Heart left ventricle (tissue), 16 donors: ENCODE results near the gene MEN1. TPM values are rescaled to one million over a fixed set of nuclear protein-coding genes. Genes with fewer than 3 reads are reported as not detected.

ENCODE experiments used
- ATAC-seq, 4 donors: fragments of 200-7000 bp; cut with Tn5 transposase; one replicate each; pipeline ENCODE4 v1.9.1; 2020 to 2022; ENCODE audit warnings: moderate library complexity in 4 of 4, mild to moderate bottlenecking in 3 of 4, moderate number of reproducible peaks in 1 of 4
- DNase-seq, 5 donors: peaks; one replicate each; pipeline ENCODE4 v3.0.0-alpha.2; 2020
- H3K27ac ChIP-seq, 12 donors: fragments of 200-600 bp; sonication (generic) in 4 of 12; one replicate each; pipeline versions ENCODE4 v1.5.0 to v1.8.0; 2016 to 2022; ENCODE audit warnings: mild to moderate bottlenecking in 2 of 12
- H3K27me3 ChIP-seq, 9 donors: fragments of 200-600 bp; sonication (generic) in 2 of 9; one replicate each; pipeline versions ENCODE4 v1.5.1 to v1.8.0; 2016 to 2022; ENCODE audit warnings: mild to moderate bottlenecking in 3 of 9
- H3K36me3 ChIP-seq, 9 donors: fragments of 200-600 bp; sonication (generic) in 2 of 9; one replicate each; pipeline versions ENCODE4 v1.5.0 to v1.8.0; 2018 to 2022; ENCODE audit warnings: mild to moderate bottlenecking in 2 of 9
- H3K4me1 ChIP-seq, 12 donors: fragments of 200-600 bp; sonication (generic) in 4 of 12; one replicate each; pipeline versions ENCODE4 v1.5.0 to v1.8.0; 2016 to 2022; ENCODE audit warnings: mild to moderate bottlenecking in 3 of 12
- H3K4me3 ChIP-seq, 12 donors: fragments of 200-600 bp; sonication (generic) in 4 of 12; one replicate each; pipeline versions ENCODE4 v1.5.0 to v1.8.0; 2017 to 2022; ENCODE audit warnings: mild to moderate bottlenecking in 9 of 12, moderate library complexity in 4 of 12
- H3K9me3 ChIP-seq, 12 donors: fragments of 200-600 bp; sonication (generic) in 4 of 12; one replicate each; pipeline versions ENCODE4 v1.5.0 to v1.8.0; 2016 to 2022; ENCODE audit warnings: mild to moderate bottlenecking in 1 of 12
- CTCF ChIP-seq, 12 donors: fragments of 200-600 bp; sonication (generic) in 4 of 12; IDR thresholded peaks; one replicate each; pipeline versions ENCODE4 v1.5.0 to v1.8.0; 2018 to 2022; ENCODE audit warnings: antibody characterized with exemption in 12 of 12, mild to moderate bottlenecking in 5 of 12
- POLR2A ChIP-seq, 2 donors: fragments of 450-650 bp; IDR thresholded peaks; one replicate each; pipeline ENCODE4 v1.6.1; 2017; ENCODE audit warnings: antibody characterized with exemption in 2 of 2, mild to moderate bottlenecking in 2 of 2, moderate library complexity in 2 of 2
- WGBS, 4 donors: extraction: QIAGEN DNeasy Blood & Tissue Kit in 2 of 4; methylation state at CpG; one replicate each; pipeline versions ENCODE4 v1.1.5 to v1.1.7; 2013 to 2018; 5-methylcytosine and 5-hydroxymethylcytosine counted together
- intact Hi-C, 10 donors: fragments of 100-400 bp; cut with DNase I; formaldehyde crosslinking; loops; one replicate each; pipeline versions ENCODE4 v1.11.1 to v1.14.2; 2022
- polyA plus RNA-seq, 2 donors: library from polyadenylated mRNA; stranded (reverse); fragments of 200-250 nt; gene quantifications; one replicate each; pipeline ENCODE4 v1.2.3, GENCODE V29; 2013
- total RNA-seq, 9 donors: library from RNA; depleted of rRNA in 2 of 9; stranded (reverse); fragments of >200 nt in 2 of 9; fragmentation: NEBNext Ultra II Directional in 3 of 9; extraction: Animal tissue kit (Norgen Biotek cat#: 25700) in 3 of 9; gene quantifications; one replicate each; pipeline versions ENCODE4 v1.1.0 to v1.2.4, GENCODE V29; 2016 to 2023
- donor health status: ischemic (EF 13 %, LVEDD 7.1; RV severe dilation, severe dysfunction).
- donor health status: healthy with polysubstance abuse.
- donor health status: DM: no; HTN: yes; CAD: no.
- donor health status: DM: no; HTN: no; CAD: no.
- donor health status: ischemic (EF 25% LVEDD 6.9; RV normal size, moderate dysfunction).
- donor health status: ischemic (EF 25% LVEDD 5.7; RV mildly dilated, moderate dysfunction).
- donor health status: healthy.
- donor health status: DM: yes; HTN: yes; CAD: no.
- donor health status: ischemic (EF 35%, LVEDD 5.7; RV mildly dilated, moderate dysfunction).
- donor health status: nonischemic (EF 11% LVEDD 7.7; RV severe dilation, severe dysfunction).
- donor health status: DM: yes; HTN: yes; CAD: no.
- donor health status: PGD.
- donor health status: ischemic (EF 29% LVEDD 5.4; RV normal size, mild dysfunction).
- donor health status: nonischemic (EF 23%, LVEDD 6.1; RV moderate dilation, normal function).

The MEN1 gene
- total and polyA plus RNA-seq, 11 donors = 6.6 to 15.2 (median 9.0) TPM

- ATAC-seq (no peak), DNase-seq (no peak)
- Histone ChIP-seq H3K4me1 (peaks cover 37 to 100% (median 92%) of the 10 kb centered on the region in 12 donors), H3K4me3 (peak overlapping the region in 4 of 12 donors; percentile 20 to 36 (median 28)), H3K36me3 (peaks cover 0 to 54% (median 24%) of the 10 kb centered on the region in 9 donors), H3K9me3 (no peaks in the 10 kb centered on the region), H3K27me3 (no peaks in the 10 kb centered on the region), H3K27ac (peak overlapping the region; percentile 45 to 93 (median 88))
- TF ChIP-seq CTCF (IDR thresholded peaks at IDR 0.05) = no peak
- no peak for TF ChIP-seq POLR2A (IDR thresholded peaks at IDR 0.05)
- intact Hi-C loops = loop anchor here in 1 of 10 donors (10.0 kb wide), 1 partner anchor 262 kb away; the partner anchor contains the start of genes TM7SF2 and ZNHIT2
- 67 to 78% (median 73%) methylated on average over 20 to 24 of the region's 24 CpGs for WGBS, 4 donors
Observed at GRCh38 chr11:64852804-64853509, 42.6 kb upstream of the MEN1 start.

GRCh38 chr11:64851831-64852351 is 41.5 kb upstream of the MEN1 start:
- intact Hi-C loops = loop anchor here in 1 of 10 donors (10.0 kb wide), 1 partner anchor 263 kb away; the partner anchor contains the start of genes TM7SF2 and ZNHIT2
- H3K4me1 ChIP-seq = peaks cover 33 to 100% (median 89%) of the 10 kb centered on the region in 12 donors
- no peak for ATAC-seq
- TF ChIP-seq CTCF (IDR thresholded peaks at IDR 0.05) (no peak), POLR2A (IDR thresholded peaks at IDR 0.05) (no peak)
- no peak overlapping the region for H3K4me3 ChIP-seq
- H3K27ac ChIP-seq = peak overlapping the region in 10 of 12 donors; percentile 82 to 93 (median 89)
- H3K9me3 ChIP-seq = no peaks in the 10 kb centered on the region
- no peak for DNase-seq
- WGBS, 4 donors = 74 to 94% (median 83%) methylated on average over 5 to 8 of the region's 8 CpGs
- no peaks in the 10 kb centered on the region for H3K27me3 ChIP-seq
- peaks cover 0 to 44% (median 21%) of the 10 kb centered on the region in 9 donors for H3K36me3 ChIP-seq

- WGBS, 4 donors = 44 to 55% (median 54%) methylated on average over 12 to 13 of the region's 13 CpGs
- H3K9me3 ChIP-seq = no peaks in the 10 kb centered on the region
- peaks cover 0 to 39% (median 18%) of the 10 kb centered on the region in 9 donors for H3K36me3 ChIP-seq
- no peak overlapping the region for H3K4me3 ChIP-seq
- no peaks in the 10 kb centered on the region for H3K27me3 ChIP-seq
- peak overlapping the region; percentile 34 to 92 (median 82) for H3K27ac ChIP-seq
- no peak for DNase-seq
- H3K4me1 ChIP-seq = peaks cover 24 to 92% (median 81%) of the 10 kb centered on the region in 12 donors
- TF ChIP-seq CTCF (IDR thresholded peaks at IDR 0.05) = no peak
- no peak for TF ChIP-seq POLR2A (IDR thresholded peaks at IDR 0.05)
- intact Hi-C loops = loop anchor here in 1 of 10 donors (10.0 kb wide), 1 partner anchor 264 kb away; the partner anchor contains the start of genes TM7SF2 and ZNHIT2
- ATAC-seq = no peak
Observed at GRCh38 chr11:64850979-64851567, 40.7 kb upstream of the MEN1 start.
